HG03103 (cell line): ENCODE measurements around the gene CALCOCO2.

Experiments
- ATAC-seq: cut with Tn5 transposase; IDR thresholded peaks from one replicate; pipeline ENCODE4 v1.9.1; 2021; ENCODE audit warnings: low read depth; ENCODE audit not compliant: unreplicated experiment

Gene CALCOCO2

DNA sequence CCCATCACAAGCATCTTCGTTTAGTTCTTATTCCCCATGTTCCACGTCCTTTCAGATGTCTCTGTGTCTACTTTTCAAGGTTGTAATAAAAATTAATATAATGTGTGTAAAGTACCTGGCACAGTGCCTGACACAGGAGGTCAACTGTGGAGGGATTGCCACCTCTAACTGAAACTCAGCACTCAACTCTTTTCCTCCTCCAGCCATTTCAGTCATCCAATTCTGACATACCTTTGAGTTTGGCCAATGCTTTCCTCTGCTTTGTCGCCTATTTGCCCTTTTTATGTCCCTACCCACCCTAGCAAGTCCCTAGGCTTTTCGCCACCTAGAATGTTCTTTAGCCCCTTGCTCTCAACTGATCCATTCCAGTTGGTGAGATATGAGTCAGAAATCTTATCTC is 78.9 kb downstream of the CALCOCO2 start:
- no peak for ATAC-seq

DNA sequence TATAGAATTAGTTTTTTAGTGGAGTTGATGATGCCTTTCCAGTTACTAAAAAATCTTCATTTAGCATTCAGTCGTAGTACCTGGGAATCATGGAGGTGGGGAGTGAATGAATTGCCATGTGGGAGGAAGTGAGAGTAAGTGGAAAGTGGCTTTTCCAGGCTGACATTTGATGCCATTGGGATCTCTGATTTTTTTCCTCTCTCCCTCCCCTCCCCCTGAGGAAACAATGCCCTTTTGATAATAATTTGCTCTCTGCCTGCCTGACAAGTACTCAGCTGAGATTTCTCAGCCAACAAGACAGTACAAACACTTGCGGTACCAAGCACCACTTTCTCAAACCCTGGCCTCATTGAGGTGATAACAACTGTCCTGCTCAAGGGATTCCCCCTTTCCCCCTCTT is 79.5 kb downstream of the CALCOCO2 start:
- ATAC-seq = no peak

GRCh38 chr17:48912476-48912875 is 81.6 kb downstream of the CALCOCO2 start:
- no peak for ATAC-seq
